Right atrium auricular region (tissue), 2 donors: Measurements from ENCODE around the gene COL1A1. TPM values are rescaled to one million over a fixed set of nuclear protein-coding genes. Genes with fewer than 3 reads are reported as not detected.

Experiments used
- DNase-seq: peaks from one replicate; pipeline ENCODE4 v3.0.0-alpha.2; 2019; ENCODE audit warnings: low spot score
- H3K27ac ChIP-seq, 2 donors: fragments of 200-600 bp; sonication (generic); 1 replicate in 1 of 2; 2 replicates in 1 of 2; pipeline ENCODE4 v1.5.1; 2016 to 2019
- H3K27me3 ChIP-seq, 2 donors: fragments of 200-600 bp; sonication (generic); one replicate each; pipeline versions ENCODE4 v1.5.1 to v1.6.0; 2017 to 2019
- H3K36me3 ChIP-seq: fragments of 200-600 bp; sonication (generic); one replicate; pipeline ENCODE4 v1.5.1; 2016
- H3K4me1 ChIP-seq, 2 donors: fragments of 200-600 bp; sonication (generic); one replicate each; pipeline versions ENCODE4 v1.5.1 to v1.6.0; 2017 to 2019
- H3K4me3 ChIP-seq, 2 donors: fragments of 200-600 bp; sonication (generic); 1 replicate in 1 of 2; 2 replicates in 1 of 2; pipeline ENCODE4 v1.5.1; 2017 to 2019; ENCODE audit warnings: mild to moderate bottlenecking in 1 of 2, moderate library complexity in 1 of 2
- H3K9me3 ChIP-seq, 2 donors: fragments of 200-600 bp; sonication (generic); one replicate each; pipeline ENCODE4 v1.5.1; 2019
- CTCF ChIP-seq, 2 donors: fragments of 200-600 bp; sonication (generic); IDR thresholded peaks; one replicate each; pipeline ENCODE4 v1.5.1; 2019; ENCODE audit warnings: antibody characterized with exemption in 2 of 2
- total RNA-seq, 2 donors: library from RNA; depleted of rRNA; stranded (reverse); fragments of >200 nt; gene quantifications; one replicate each; pipeline ENCODE4 v1.1.0, GENCODE V29; 2016

Gene COL1A1
- total RNA-seq, 2 donors from 2014 or later = 19.8 to 180 TPM

GRCh38 chr17:50206604-50207293 is 5.3 kb upstream of the COL1A1 start:
- Histone ChIP-seq H3K4me1 (peaks cover 2 to 45% of the 10 kb centered on the region in 2 donors), H3K9me3 (no peaks in the 10 kb centered on the region), H3K36me3 (no peaks in the 10 kb centered on the region), H3K27ac (peak overlapping the region; percentile 35 to 43), H3K27me3 (no peaks in the 10 kb centered on the region), H3K4me3 (no peak overlapping the region)
- no peak for DNase-seq
- no peak for TF ChIP-seq CTCF (IDR thresholded peaks at IDR 0.05)

GRCh38 chr17:50205963-50206505 is 4.6 kb upstream of the COL1A1 start:
- peaks cover 2 to 37% of the 10 kb centered on the region in 2 donors for H3K4me1 ChIP-seq
- H3K36me3 ChIP-seq = no peaks in the 10 kb centered on the region
- TF ChIP-seq CTCF (IDR thresholded peaks at IDR 0.05) = no peak
- no peak for DNase-seq
- no peaks in the 10 kb centered on the region for H3K27me3 ChIP-seq
- H3K27ac ChIP-seq = peak overlapping the region; percentile 53 to 58
- no peak overlapping the region for H3K4me3 ChIP-seq
- H3K9me3 ChIP-seq = no peaks in the 10 kb centered on the region

- H3K27ac ChIP-seq = peak overlapping the region; percentile 53 to 58
- DNase-seq = no peak
- no peaks in the 10 kb centered on the region for H3K9me3 ChIP-seq
- peaks cover 2 to 31% of the 10 kb centered on the region in 2 donors for H3K4me1 ChIP-seq
- no peaks in the 10 kb centered on the region for H3K36me3 ChIP-seq
- no peak for TF ChIP-seq CTCF (IDR thresholded peaks at IDR 0.05)
- no peaks in the 10 kb centered on the region for H3K27me3 ChIP-seq
- no peak overlapping the region for H3K4me3 ChIP-seq
Observed at GRCh38 chr17:50205111-50205962, 3.9 kb upstream of the COL1A1 start.

- no peak for TF ChIP-seq CTCF (IDR thresholded peaks at IDR 0.05)
- Histone ChIP-seq H3K27ac (no peak overlapping the region), H3K4me1 (peaks cover 0 to 31% of the 10 kb centered on the region in 2 donors), H3K27me3 (no peaks in the 10 kb centered on the region), H3K9me3 (no peaks in the 10 kb centered on the region), H3K36me3 (peaks cover under 1% of the 10 kb centered on the region), H3K4me3 (no peak overlapping the region)
- no peak for DNase-seq
Observed at GRCh38 chr17:50204431-50204830, 3.0 kb upstream of the COL1A1 start.

- peaks cover 7% of the 10 kb centered on the region for H3K36me3 ChIP-seq
- H3K27me3 ChIP-seq = no peaks in the 10 kb centered on the region
- TF ChIP-seq CTCF (IDR thresholded peaks at IDR 0.05) = no peak
- no peak for DNase-seq
- peaks cover 0 to 35% of the 10 kb centered on the region in 2 donors for H3K4me1 ChIP-seq
- peak overlapping the region; percentile 16 to 43 for H3K27ac ChIP-seq
- no peaks in the 10 kb centered on the region for H3K9me3 ChIP-seq
- no peak overlapping the region for H3K4me3 ChIP-seq
Observed at GRCh38 chr17:50203604-50204345, 2.3 kb upstream of the COL1A1 start.
